Left ventricle myocardium inferior (tissue), 1 donor: ENCODE data around the gene PRAMEF10. TPM values are rescaled to one million over a fixed set of nuclear protein-coding genes. Genes with fewer than 3 reads are reported as not detected.
"Not testable (repeated sequence)": the region's sequence is repeated elsewhere in the genome, so short reads cannot be mapped to it uniquely, and the experiment has no call there.

Experiments used
- DNase-seq: peaks from one replicate; pipeline ENCODE4 v3.0.0-alpha.2; 2020
- H3K27ac ChIP-seq: fragments of 200-600 bp; replicated peaks from 2 replicates; pipeline ENCODE4 v1.8.0; 2021
- H3K27me3 ChIP-seq: fragments of 200-600 bp; 2 replicates; pipeline ENCODE4 v1.8.0; 2021; ENCODE audit warnings: low read depth
- H3K36me3 ChIP-seq: fragments of 200-600 bp; 2 replicates; pipeline ENCODE4 v1.8.0; 2021
- H3K4me1 ChIP-seq: fragments of 200-600 bp; 2 replicates; pipeline ENCODE4 v1.8.0; 2021
- H3K4me3 ChIP-seq: fragments of 200-600 bp; 2 replicates; pipeline ENCODE4 v1.8.0; 2021; ENCODE audit warnings: mild to moderate bottlenecking, moderate library complexity
- H3K9me3 ChIP-seq: fragments of 200-600 bp; replicated peaks from 2 replicates; pipeline ENCODE4 v1.8.0; 2021
- intact Hi-C: fragments of 100-400 bp; cut with micrococcal nuclease; formaldehyde crosslinking; loops from one replicate; pipeline ENCODE4 v1.11.0; 2022
- long read RNA-seq: library from polyadenylated mRNA; unstranded; transcript quantifications from one replicate; pipeline ENCODE4 v2.0.0, GENCODE V29; 2021
- total RNA-seq: library from RNA; stranded (reverse); fragmentation: NEBNext Ultra II Directional; extraction: Animal tissue kit (Norgen Biotek cat#: 25700); gene quantifications from one replicate; pipeline ENCODE4 v1.2.1, GENCODE V29; 2021
- donor health status: DM: no; HTN: yes; CAD: no; lungs with severe emphysema.

Gene PRAMEF10
- total RNA-seq: not detected
- long read RNA-seq: 0 reads

- H3K4me3 ChIP-seq, H3K27ac ChIP-seq, DNase-seq, intact Hi-C loops, H3K9me3 ChIP-seq, H3K36me3 ChIP-seq, H3K4me1 ChIP-seq, H3K27me3 ChIP-seq: not testable (repeated sequence)
Measured at GRCh38 chr1:12898170-12898569, at the start of gene PRAMEF10. TSS of gene PRAMEF10 (minus strand) at chr1:12898270. CDS start at chr1:12895847, 2,423 bp downstream.

- H3K9me3 ChIP-seq, H3K27me3 ChIP-seq, H3K27ac ChIP-seq, DNase-seq, H3K4me3 ChIP-seq, H3K36me3 ChIP-seq, intact Hi-C loops, H3K4me1 ChIP-seq: not testable (repeated sequence)
Measured at GRCh38 chr1:12947480-12947879, 49.4 kb upstream of the PRAMEF10 start, which contains the start of gene PRAMEF6. TSS of gene PRAMEF6 (minus strand) at chr1:12947580. CDS start at chr1:12942518, 5,062 bp downstream.

- H3K36me3 ChIP-seq, H3K27ac ChIP-seq, H3K27me3 ChIP-seq, H3K9me3 ChIP-seq, DNase-seq, intact Hi-C loops, H3K4me3 ChIP-seq, H3K4me1 ChIP-seq: not testable (repeated sequence)
Measured at GRCh38 chr1:12924368-12924767, 26.3 kb upstream of the PRAMEF10 start.

- intact Hi-C loops, DNase-seq, H3K27ac ChIP-seq, H3K4me3 ChIP-seq, H3K27me3 ChIP-seq, H3K9me3 ChIP-seq, H3K36me3 ChIP-seq, H3K4me1 ChIP-seq: not testable (repeated sequence)
Measured at GRCh38 chr1:12921749-12922148, 23.7 kb upstream of the PRAMEF10 start.

GRCh38 chr1:12916310-12916709 is 18.2 kb upstream of the PRAMEF10 start, which contains the start of gene PRAMEF7:
TSS of gene PRAMEF7 (plus strand) at chr1:12916610. CDS start at chr1:12917693, 1,083 bp downstream.
- intact Hi-C loops, DNase-seq, H3K4me1 ChIP-seq: not testable (repeated sequence)

GRCh38 chr1:12903793-12904572 is 5.9 kb upstream of the PRAMEF10 start:
- H3K9me3 ChIP-seq, DNase-seq, H3K4me3 ChIP-seq, H3K36me3 ChIP-seq, intact Hi-C loops, H3K4me1 ChIP-seq, H3K27ac ChIP-seq, H3K27me3 ChIP-seq: not testable (repeated sequence)

More at GRCh38 chr1:12916310-12916709, 18.2 kb upstream of the PRAMEF10 start, which contains the start of gene PRAMEF7:
- H3K36me3 ChIP-seq, H3K27me3 ChIP-seq, H3K9me3 ChIP-seq, H3K27ac ChIP-seq, H3K4me3 ChIP-seq: not testable (repeated sequence)

GRCh38 chr1:12899186-12899585 is 1.1 kb upstream of the PRAMEF10 start:
- H3K9me3 ChIP-seq, H3K27ac ChIP-seq, H3K4me1 ChIP-seq, H3K4me3 ChIP-seq, H3K36me3 ChIP-seq, H3K27me3 ChIP-seq, DNase-seq, intact Hi-C loops: not testable (repeated sequence)

- H3K27ac ChIP-seq, H3K36me3 ChIP-seq, H3K4me1 ChIP-seq, DNase-seq, H3K9me3 ChIP-seq, intact Hi-C loops, H3K4me3 ChIP-seq, H3K27me3 ChIP-seq: not testable (repeated sequence)
Measured at GRCh38 chr1:12886101-12886500, 12.0 kb downstream of the PRAMEF10 start, which contains the start of gene PRAMEF4. TSS of gene PRAMEF4 (minus strand) at chr1:12886201. CDS start at chr1:12883394, 2,807 bp downstream.

GRCh38 chr1:12878453-12878852 is 19.6 kb downstream of the PRAMEF10 start:
- H3K4me3 ChIP-seq, intact Hi-C loops, H3K9me3 ChIP-seq, DNase-seq, H3K27ac ChIP-seq, H3K36me3 ChIP-seq, H3K4me1 ChIP-seq, H3K27me3 ChIP-seq: not testable (repeated sequence)

- H3K4me1 ChIP-seq, intact Hi-C loops, H3K36me3 ChIP-seq, DNase-seq, H3K9me3 ChIP-seq, H3K27ac ChIP-seq, H3K4me3 ChIP-seq: not testable (repeated sequence)
- H3K27me3 ChIP-seq: peaks cover 21% of the 10 kb centered on the region
Measured at GRCh38 chr1:12863131-12863880, 34.8 kb downstream of the PRAMEF10 start.

- H3K4me1 ChIP-seq, H3K27ac ChIP-seq, H3K9me3 ChIP-seq, intact Hi-C loops, H3K4me3 ChIP-seq, DNase-seq, H3K36me3 ChIP-seq: not testable (repeated sequence)
- H3K27me3 ChIP-seq: peaks cover 42% of the 10 kb centered on the region
Measured at GRCh38 chr1:12856786-12857185, 41.3 kb downstream of the PRAMEF10 start, which contains the start of gene PRAMEF2. TSS of gene PRAMEF2 (plus strand) at chr1:12857086. CDS start at chr1:12859010, 1,924 bp downstream.
